ENCODE measurements around the gene GLB1L2.
"Not testable (repeated sequence)": the region's sequence is repeated elsewhere in the genome, so short reads cannot be mapped to it uniquely, and the experiment has no call there.

Gene GLB1L2

DNA sequence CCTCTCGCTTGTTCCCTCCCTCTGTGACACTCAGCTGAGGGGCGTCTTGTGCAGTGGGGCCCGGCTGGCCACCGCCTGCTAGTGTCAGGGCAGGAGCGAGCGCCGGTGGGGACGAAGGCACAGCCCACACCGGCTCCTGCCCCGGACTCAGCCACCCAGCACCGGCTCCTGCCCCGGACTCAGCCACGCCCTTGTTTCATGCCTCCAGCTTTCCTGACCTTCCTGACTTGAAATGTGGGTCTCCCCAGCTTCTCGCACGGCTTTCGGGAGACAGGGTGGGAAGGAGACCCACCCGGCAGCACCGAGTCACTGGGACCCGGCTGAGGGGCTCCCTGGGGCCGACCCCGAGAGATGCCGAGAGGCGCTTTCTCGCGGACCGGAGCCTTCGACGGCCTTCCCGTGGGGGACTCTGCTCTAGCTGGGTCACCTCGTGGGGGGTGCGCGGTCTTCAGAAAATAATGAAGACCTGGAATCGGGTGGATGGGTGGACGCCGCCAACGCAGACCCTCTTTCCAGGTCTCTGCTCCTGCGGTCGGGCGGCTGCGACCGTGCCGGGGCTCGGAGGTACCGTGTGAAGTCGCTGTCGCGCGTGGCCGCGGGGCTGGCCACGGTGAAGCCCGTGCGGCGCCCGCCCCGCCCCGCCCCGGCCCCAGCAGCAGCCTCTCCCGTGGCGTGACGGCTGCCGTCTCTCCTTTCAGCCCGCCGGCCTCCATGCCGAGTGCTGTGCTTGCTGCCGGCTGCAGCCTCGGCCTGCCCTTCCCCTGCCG lies 10.2 kb downstream of the GLB1L2 start:
- H3K36me3 ChIP-seq (ENCODE audit: control insufficient read depth, insufficient read depth, low read length), result no peaks in the 10 kb centered on the region
- no peaks in the 10 kb centered on the region for H3K4me1 ChIP-seq (ENCODE audit: control insufficient read depth, insufficient read depth, low read length)
- no peaks in the 10 kb centered on the region for H3K27me3 ChIP-seq (ENCODE audit: control insufficient read depth, insufficient read depth, low read length)
- no peaks in the 10 kb centered on the region for H3K9me3 ChIP-seq (ENCODE audit: control insufficient read depth, insufficient read depth, low read length)
- no peak overlapping the region for H3K9ac ChIP-seq (ENCODE audit: low read depth, low read length)
- no peak overlapping the region for H3K4me3 ChIP-seq (ENCODE audit: low read depth, low read length)

DNA sequence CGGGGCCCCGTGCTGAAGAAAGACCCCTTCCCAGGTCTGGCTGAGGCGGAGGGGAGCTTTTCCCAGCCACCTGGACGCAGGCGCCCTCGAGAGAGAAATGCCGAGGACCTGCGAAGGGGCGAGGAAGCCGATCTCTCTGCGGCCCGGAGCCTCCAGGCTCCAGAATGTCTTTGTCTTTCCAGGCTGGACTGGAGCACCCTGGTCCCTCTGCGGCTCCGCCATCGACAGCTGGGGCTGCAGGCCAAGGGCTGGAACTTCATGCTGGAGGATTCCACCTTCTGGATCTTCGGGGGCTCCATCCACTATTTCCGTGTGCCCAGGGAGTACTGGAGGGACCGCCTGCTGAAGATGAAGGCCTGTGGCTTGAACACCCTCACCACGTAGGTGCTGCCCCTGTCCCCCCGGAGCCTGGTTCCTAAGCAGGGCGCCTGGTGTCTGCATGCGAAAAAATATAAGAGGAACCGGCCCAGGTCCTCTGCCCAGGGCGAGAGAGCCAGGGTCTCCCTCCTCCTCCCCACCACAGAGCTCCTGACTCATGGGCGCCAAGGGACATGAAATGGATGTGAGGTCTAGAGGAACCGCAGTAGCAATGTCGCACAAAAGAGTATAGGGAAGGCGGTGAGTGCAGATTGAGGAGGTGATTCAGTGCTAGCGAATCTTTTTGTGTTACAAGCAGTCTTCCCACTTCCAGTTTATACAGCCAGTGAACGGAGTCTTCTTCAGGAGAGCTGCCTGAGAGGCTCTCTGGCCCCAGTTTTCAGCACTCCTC lies 11.0 kb downstream of the GLB1L2 start:
- H3K9ac ChIP-seq (ENCODE audit: low read depth, low read length), result no peak overlapping the region
- no peaks in the 10 kb centered on the region for H3K27me3 ChIP-seq (ENCODE audit: control insufficient read depth, insufficient read depth, low read length)
- H3K4me3 ChIP-seq (ENCODE audit: low read depth, low read length), result no peak overlapping the region
- H3K36me3 ChIP-seq (ENCODE audit: control insufficient read depth, insufficient read depth, low read length), result no peaks in the 10 kb centered on the region
- no peaks in the 10 kb centered on the region for H3K9me3 ChIP-seq (ENCODE audit: control insufficient read depth, insufficient read depth, low read length)
- no peaks in the 10 kb centered on the region for H3K4me1 ChIP-seq (ENCODE audit: control insufficient read depth, insufficient read depth, low read length)

- Histone ChIP-seq H3K27me3 (ENCODE audit: control insufficient read depth, insufficient read depth, low read length) (no peaks in the 10 kb centered on the region), H3K4me3 (ENCODE audit: low read depth, low read length) (no peak overlapping the region), H3K9me3 (ENCODE audit: control insufficient read depth, insufficient read depth, low read length) (no peaks in the 10 kb centered on the region), H3K36me3 (ENCODE audit: control insufficient read depth, insufficient read depth, low read length) (no peaks in the 10 kb centered on the region), H3K9ac (ENCODE audit: low read depth, low read length) (no peak overlapping the region), H3K4me1 (ENCODE audit: control insufficient read depth, insufficient read depth, low read length) (no peaks in the 10 kb centered on the region)
These were observed 11.9 kb downstream of the GLB1L2 start for GRCh38 chr11:134343646-134344045.

GRCh38 chr11:134344497-134345236 lies 12.9 kb downstream of the GLB1L2 start:
- H3K9ac ChIP-seq (ENCODE audit: low read depth, low read length); H3K4me3 ChIP-seq (ENCODE audit: low read depth, low read length); H3K27me3 ChIP-seq (ENCODE audit: control insufficient read depth, insufficient read depth, low read length); H3K4me1 ChIP-seq (ENCODE audit: control insufficient read depth, insufficient read depth, low read length); H3K9me3 ChIP-seq (ENCODE audit: control insufficient read depth, insufficient read depth, low read length); H3K36me3 ChIP-seq (ENCODE audit: control insufficient read depth, insufficient read depth, low read length): not testable (repeated sequence)

DNA sequence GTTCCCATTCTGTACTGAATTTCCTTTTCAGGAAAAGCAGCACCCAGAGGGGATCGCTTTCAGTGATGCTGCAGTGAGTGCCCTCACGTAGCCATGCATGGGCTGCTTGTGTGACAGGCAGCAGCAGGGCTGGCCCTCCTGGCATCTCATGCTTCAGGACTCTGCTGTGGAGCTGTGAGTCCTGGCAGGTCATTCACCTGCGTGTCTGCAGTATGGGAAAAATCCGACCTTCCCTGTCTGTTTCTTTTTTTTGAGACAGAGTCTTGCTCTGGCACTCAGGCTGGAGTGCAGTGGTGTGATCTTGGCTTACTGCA lies 13.4 kb downstream of the GLB1L2 start:
- Histone ChIP-seq H3K4me1 (ENCODE audit: control insufficient read depth, insufficient read depth, low read length) (no peaks in the 10 kb centered on the region), H3K4me3 (ENCODE audit: low read depth, low read length) (no peak overlapping the region), H3K9me3 (ENCODE audit: control insufficient read depth, insufficient read depth, low read length) (no peaks in the 10 kb centered on the region), H3K36me3 (ENCODE audit: control insufficient read depth, insufficient read depth, low read length) (no peaks in the 10 kb centered on the region), H3K27me3 (ENCODE audit: control insufficient read depth, insufficient read depth, low read length) (no peaks in the 10 kb centered on the region), H3K9ac (ENCODE audit: low read depth, low read length) (no peak overlapping the region)

GRCh38 chr11:134346101-134346975 lies 14.6 kb downstream of the GLB1L2 start:
- Histone ChIP-seq H3K9ac (ENCODE audit: low read depth, low read length) (no peak overlapping the region), H3K36me3 (ENCODE audit: control insufficient read depth, insufficient read depth, low read length) (no peaks in the 10 kb centered on the region), H3K9me3 (ENCODE audit: control insufficient read depth, insufficient read depth, low read length) (no peaks in the 10 kb centered on the region), H3K27me3 (ENCODE audit: control insufficient read depth, insufficient read depth, low read length) (no peaks in the 10 kb centered on the region), H3K4me3 (ENCODE audit: low read depth, low read length) (no peak overlapping the region), H3K4me1 (ENCODE audit: control insufficient read depth, insufficient read depth, low read length) (no peaks in the 10 kb centered on the region)

DNA sequence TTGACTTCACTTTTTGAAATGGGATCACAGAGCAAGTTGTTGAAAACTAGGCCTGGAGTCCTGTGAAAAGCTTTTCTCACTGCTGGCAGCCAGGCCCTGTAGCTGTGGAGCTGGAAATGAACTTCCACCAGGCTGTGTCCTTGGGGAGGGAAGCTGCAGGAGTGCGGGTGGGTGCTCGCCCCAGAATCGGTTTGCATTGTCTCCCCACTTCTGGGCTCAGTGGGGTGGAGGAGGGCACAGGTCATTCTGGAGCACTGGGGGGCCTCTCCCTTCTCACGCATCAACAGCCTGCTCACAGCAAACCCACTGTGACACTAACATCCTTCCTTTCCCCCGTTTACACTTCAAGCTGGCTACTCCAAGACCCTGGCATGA lies 15.2 kb downstream of the GLB1L2 start:
- Histone ChIP-seq H3K27me3 (ENCODE audit: control insufficient read depth, insufficient read depth, low read length) (no peaks in the 10 kb centered on the region), H3K9me3 (ENCODE audit: control insufficient read depth, insufficient read depth, low read length) (no peaks in the 10 kb centered on the region), H3K9ac (ENCODE audit: low read depth, low read length) (no peak overlapping the region), H3K36me3 (ENCODE audit: control insufficient read depth, insufficient read depth, low read length) (no peaks in the 10 kb centered on the region), H3K4me1 (ENCODE audit: control insufficient read depth, insufficient read depth, low read length) (no peaks in the 10 kb centered on the region), H3K4me3 (ENCODE audit: low read depth, low read length) (no peak overlapping the region)

DNA sequence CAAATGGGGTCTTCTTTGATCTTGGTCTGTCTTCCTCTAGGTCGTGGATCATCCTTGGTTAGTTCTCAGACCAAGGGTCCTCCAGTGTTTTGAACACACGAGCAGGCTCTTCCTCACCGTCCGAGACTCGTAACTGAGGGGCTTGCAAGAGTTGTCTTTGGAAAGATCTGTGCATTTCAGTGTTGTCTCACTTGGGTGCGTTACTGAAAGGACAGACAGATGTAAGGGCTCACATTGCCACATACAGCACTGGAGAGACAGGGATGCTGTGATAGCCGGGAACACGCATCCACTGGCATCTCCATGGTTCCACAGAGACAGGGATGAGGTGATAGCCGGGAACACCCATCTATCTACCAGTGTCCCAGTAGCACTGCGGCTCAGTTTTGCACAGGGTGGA lies 15.7 kb downstream of the GLB1L2 start:
- Histone ChIP-seq H3K4me1 (ENCODE audit: control insufficient read depth, insufficient read depth, low read length) (no peaks in the 10 kb centered on the region), H3K4me3 (ENCODE audit: low read depth, low read length) (no peak overlapping the region), H3K36me3 (ENCODE audit: control insufficient read depth, insufficient read depth, low read length) (no peaks in the 10 kb centered on the region), H3K9me3 (ENCODE audit: control insufficient read depth, insufficient read depth, low read length) (no peaks in the 10 kb centered on the region), H3K9ac (ENCODE audit: low read depth, low read length) (no peak overlapping the region), H3K27me3 (ENCODE audit: control insufficient read depth, insufficient read depth, low read length) (no peaks in the 10 kb centered on the region)

DNA sequence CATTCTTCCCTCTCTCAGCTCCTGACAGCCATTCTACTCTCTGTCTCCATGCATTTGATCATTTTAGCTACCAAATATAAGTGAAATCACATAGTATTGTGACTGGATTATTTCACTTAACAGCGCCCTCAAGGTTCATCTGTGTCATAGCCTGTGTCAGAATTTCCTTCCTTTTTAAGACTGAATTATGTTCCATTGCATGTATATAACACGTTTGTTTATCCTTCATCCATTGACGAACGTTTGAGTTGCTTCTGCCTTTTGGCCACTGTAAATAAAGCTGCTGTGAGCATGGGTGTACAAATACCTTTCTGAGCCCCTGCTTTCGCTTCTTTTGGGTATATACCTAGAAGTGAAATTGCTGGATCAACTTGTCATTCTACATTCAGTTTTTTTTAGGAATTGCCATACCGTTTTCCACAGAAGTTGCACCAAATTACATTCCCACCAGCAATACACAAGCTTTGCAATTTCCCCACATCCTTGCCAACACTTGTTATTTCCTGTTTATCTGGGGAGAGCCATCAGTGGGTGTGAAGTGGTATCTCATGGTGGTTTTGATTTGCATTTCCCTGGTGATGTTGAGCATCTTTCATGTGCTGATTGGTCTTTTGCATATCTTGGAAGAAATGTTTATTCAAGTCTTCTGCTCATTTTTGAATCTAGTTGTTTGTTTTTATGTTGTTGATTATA lies 17.5 kb downstream of the GLB1L2 start:
- Histone ChIP-seq H3K4me1 (ENCODE audit: control insufficient read depth, insufficient read depth, low read length) (no peaks in the 10 kb centered on the region), H3K9ac (ENCODE audit: low read depth, low read length) (no peak overlapping the region), H3K36me3 (ENCODE audit: control insufficient read depth, insufficient read depth, low read length) (no peaks in the 10 kb centered on the region), H3K4me3 (ENCODE audit: low read depth, low read length) (no peak overlapping the region), H3K27me3 (ENCODE audit: control insufficient read depth, insufficient read depth, low read length) (no peaks in the 10 kb centered on the region), H3K9me3 (ENCODE audit: control insufficient read depth, insufficient read depth, low read length) (no peaks in the 10 kb centered on the region)

DNA sequence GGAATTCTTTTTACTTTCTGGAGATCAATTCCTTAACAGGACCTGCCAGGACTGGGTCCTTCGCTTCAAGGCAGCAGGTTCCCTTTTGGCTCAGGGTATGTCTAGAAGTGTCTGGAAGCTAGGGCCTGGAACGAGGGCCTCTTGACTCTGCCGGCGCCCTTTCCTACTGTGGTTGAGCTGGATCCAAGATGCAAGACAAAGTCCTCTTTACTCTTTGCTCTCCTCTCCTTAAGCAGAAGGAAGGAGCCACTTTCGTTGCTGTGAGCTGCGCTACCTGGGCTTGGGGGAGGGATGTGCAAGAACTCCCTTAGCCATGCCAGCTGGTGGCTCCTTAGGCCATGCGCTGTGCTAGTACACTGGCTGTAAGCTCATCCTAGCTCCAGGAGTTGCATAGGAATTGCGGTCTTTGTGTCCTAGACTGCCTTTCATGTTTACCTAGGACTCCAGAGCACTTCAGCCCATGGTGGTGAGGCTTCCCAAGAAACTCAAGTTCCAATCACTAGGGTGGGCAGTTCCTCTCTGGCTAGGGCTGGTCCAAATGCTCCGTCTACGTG lies 18.1 kb downstream of the GLB1L2 start:
- Histone ChIP-seq H3K9me3 (ENCODE audit: control insufficient read depth, insufficient read depth, low read length) (no peaks in the 10 kb centered on the region), H3K4me3 (ENCODE audit: low read depth, low read length) (no peak overlapping the region), H3K36me3 (ENCODE audit: control insufficient read depth, insufficient read depth, low read length) (no peaks in the 10 kb centered on the region), H3K27me3 (ENCODE audit: control insufficient read depth, insufficient read depth, low read length) (no peaks in the 10 kb centered on the region), H3K4me1 (ENCODE audit: control insufficient read depth, insufficient read depth, low read length) (no peaks in the 10 kb centered on the region), H3K9ac (ENCODE audit: low read depth, low read length) (no peak overlapping the region)

DNA sequence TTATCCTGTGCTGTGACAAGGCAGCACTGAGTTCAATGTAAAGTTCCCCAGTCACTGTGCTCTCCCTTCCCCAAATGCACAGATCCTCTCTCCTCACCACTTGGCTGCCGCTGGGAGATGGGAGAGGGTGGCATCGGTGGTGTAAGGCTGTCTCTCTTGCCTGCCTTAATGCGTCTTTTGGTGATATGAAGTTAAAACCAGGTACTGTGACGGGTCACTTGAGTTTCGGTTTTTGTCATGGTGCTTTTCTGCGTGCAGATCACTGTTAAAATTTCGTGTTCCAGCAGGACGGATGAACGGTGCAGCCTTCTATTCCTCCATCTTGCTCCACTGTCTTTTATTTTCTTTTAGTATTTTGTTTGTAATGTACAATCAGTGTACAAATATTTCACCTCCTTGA lies 18.6 kb downstream of the GLB1L2 start:
- no peaks in the 10 kb centered on the region for H3K27me3 ChIP-seq (ENCODE audit: control insufficient read depth, insufficient read depth, low read length)
- H3K4me3 ChIP-seq (ENCODE audit: low read depth, low read length), result no peak overlapping the region
- H3K9me3 ChIP-seq (ENCODE audit: control insufficient read depth, insufficient read depth, low read length), result no peaks in the 10 kb centered on the region
- H3K4me1 ChIP-seq (ENCODE audit: control insufficient read depth, insufficient read depth, low read length), result no peaks in the 10 kb centered on the region
- no peak overlapping the region for H3K9ac ChIP-seq (ENCODE audit: low read depth, low read length)
- no peaks in the 10 kb centered on the region for H3K36me3 ChIP-seq (ENCODE audit: control insufficient read depth, insufficient read depth, low read length)

All from iPS-15b (cell line).